Astrocyte (in vitro differentiated cells and primary cell): ENCODE results near the gene MAPRE2. TPM values are rescaled to one million over a fixed set of nuclear protein-coding genes. Genes with fewer than 3 reads are reported as not detected.

Experiments used
- DNase-seq: peaks from one replicate; pipeline ENCODE4 v3.0.0-alpha.2; 2010; ENCODE audit warnings: low read depth
- FAIRE-seq: peaks from 2 replicates; lab custom pipeline; 2011; peaks lifted over from hg19 to GRCh38; lab: Jason Lieb, UNC
- H2AFZ ChIP-seq: 2 replicates; pipeline ENCODE4 v1.6.0; 2012; ENCODE audit warnings: low read depth, low read length, inconsistent platforms
- H3K27ac ChIP-seq: 2 replicates; pipeline ENCODE4 v1.5.1; 2011; ENCODE audit warnings: low read depth, low read length, inconsistent platforms
- H3K27me3 ChIP-seq: 2 replicates; pipeline ENCODE4 v1.6.0; 2011; ENCODE audit warnings: low read length, inconsistent platforms; ENCODE audit not compliant: insufficient read depth
- H3K36me3 ChIP-seq: 2 replicates; pipeline ENCODE4 v1.5.1; 2011; ENCODE audit warnings: low read length, inconsistent platforms; ENCODE audit not compliant: insufficient read depth
- H3K4me1 ChIP-seq: 2 replicates; pipeline ENCODE4 v1.5.1; 2011; ENCODE audit warnings: low read length, inconsistent platforms; ENCODE audit not compliant: insufficient read depth
- H3K4me2 ChIP-seq: 2 replicates; pipeline ENCODE4 v1.6.0; 2012; ENCODE audit warnings: low read length, inconsistent platforms
- H3K4me3 ChIP-seq: 2 replicates; pipeline ENCODE4 v1.5.1; 2011; ENCODE audit warnings: low read depth, mild to moderate bottlenecking, low read length, inconsistent platforms; ENCODE audit not compliant: insufficient read depth
- H3K79me2 ChIP-seq: 2 replicates; pipeline ENCODE4 v1.6.0; 2012; ENCODE audit warnings: mild to moderate bottlenecking, low read length, inconsistent platforms; ENCODE audit not compliant: insufficient read depth
- H3K9ac ChIP-seq: 2 replicates; pipeline ENCODE4 v1.6.0; 2012; ENCODE audit warnings: mild to moderate bottlenecking, low read length, inconsistent platforms
- H3K9me3 ChIP-seq: 2 replicates; pipeline ENCODE4 v1.5.1; 2012; ENCODE audit warnings: low read depth, mild to moderate bottlenecking, low read length, inconsistent platforms; ENCODE audit not compliant: insufficient read depth
- H4K20me1 ChIP-seq: 2 replicates; pipeline ENCODE4 v1.6.0; 2012; ENCODE audit warnings: low read length, inconsistent platforms; ENCODE audit not compliant: insufficient read depth
- H3K27ac Mint-ChIP-seq: one replicate; pipeline ENCODE4 v1.8.0; 2021; ENCODE audit warnings: mild to moderate bottlenecking, mixed read lengths; ENCODE audit not compliant: unreplicated experiment
- H3K27me3 Mint-ChIP-seq: one replicate; pipeline ENCODE4 v1.8.0; 2021; ENCODE audit warnings: low read depth, mixed read lengths; ENCODE audit not compliant: unreplicated experiment
- H3K36me3 Mint-ChIP-seq: one replicate; pipeline ENCODE4 v1.8.0; 2021; ENCODE audit warnings: low read depth, mixed read lengths; ENCODE audit not compliant: unreplicated experiment
- H3K4me1 Mint-ChIP-seq: one replicate; pipeline ENCODE4 v1.8.0; 2021; ENCODE audit warnings: low read depth, mixed read lengths; ENCODE audit not compliant: unreplicated experiment
- H3K4me3 Mint-ChIP-seq: one replicate; pipeline ENCODE4 v1.8.0; 2021; ENCODE audit warnings: mild to moderate bottlenecking, moderate library complexity, mixed read lengths; ENCODE audit not compliant: unreplicated experiment
- H3K9me3 Mint-ChIP-seq: one replicate; pipeline ENCODE4 v1.8.0; 2021; ENCODE audit warnings: mild to moderate bottlenecking, mixed read lengths; ENCODE audit not compliant: unreplicated experiment
- EZH2 ChIP-seq: IDR thresholded peaks from 2 replicates; pipeline ENCODE4 v1.6.1; 2012; ENCODE audit warnings: mild to moderate bottlenecking, low read length, inconsistent platforms; ENCODE audit not compliant: insufficient read depth
- total RNA-seq: library from RNA; stranded (reverse); gene quantifications from 2 replicates; pipeline ENCODE4 v1.2.1, GENCODE V29; 2021
- TF ChIP-seq, protein P1 (sequence below): IDR thresholded peaks from 2 replicates; pipeline ENCODE4 v1.5.1; 2011; ENCODE audit warnings: low read depth, mild to moderate bottlenecking, inconsistent platforms, low read length, moderate library complexity; ENCODE audit not compliant: insufficient read depth

The MAPRE2 gene
- total RNA-seq, 1 donor from 2014 or later: 33.8 TPM

DNA sequence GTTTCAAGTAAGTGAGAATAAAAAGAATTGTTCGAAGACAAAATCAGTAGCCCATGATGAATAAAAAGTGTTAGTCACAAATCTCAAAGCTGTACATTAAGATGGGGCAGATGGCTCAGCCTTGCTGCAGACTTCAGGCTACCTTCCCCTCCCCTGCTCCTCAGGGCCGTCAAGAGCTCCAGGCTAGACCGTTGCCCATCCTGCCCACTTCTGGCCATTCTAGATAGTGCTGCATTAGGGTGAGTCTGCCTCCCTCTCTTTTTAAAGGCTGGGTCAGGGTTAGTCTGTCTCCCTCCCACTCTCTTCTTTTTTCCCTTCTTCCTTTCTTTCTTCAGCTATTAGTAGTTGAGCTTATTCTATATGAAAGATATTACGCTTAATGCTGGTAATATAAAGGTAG is 86.0 kb downstream of the MAPRE2 start:
- Mint-ChIP-seq H3K4me3 (no peak overlapping the region), H3K27ac (no peak overlapping the region), H3K36me3 (peaks cover 32% of the 10 kb centered on the region), H3K27me3 (no peaks in the 10 kb centered on the region), H3K4me1 (no peaks in the 10 kb centered on the region), H3K9me3 (no peaks in the 10 kb centered on the region)
- FAIRE-seq: no peak
- H3K79me2 ChIP-seq: no peaks in the 10 kb centered on the region
- H3K36me3 ChIP-seq: no peaks in the 10 kb centered on the region
- no peaks in the 10 kb centered on the region for H3K27me3 ChIP-seq
- H3K4me1 ChIP-seq: no peaks in the 10 kb centered on the region
- H3K27ac ChIP-seq: no peak overlapping the region
- no peak overlapping the region for H3K9ac ChIP-seq
- H3K4me2 ChIP-seq: no peak overlapping the region
- no peak for DNase-seq
- H3K9me3 ChIP-seq: no peaks in the 10 kb centered on the region
- TF ChIP-seq EZH2: no peak
- TF ChIP-seq, protein P1, sequence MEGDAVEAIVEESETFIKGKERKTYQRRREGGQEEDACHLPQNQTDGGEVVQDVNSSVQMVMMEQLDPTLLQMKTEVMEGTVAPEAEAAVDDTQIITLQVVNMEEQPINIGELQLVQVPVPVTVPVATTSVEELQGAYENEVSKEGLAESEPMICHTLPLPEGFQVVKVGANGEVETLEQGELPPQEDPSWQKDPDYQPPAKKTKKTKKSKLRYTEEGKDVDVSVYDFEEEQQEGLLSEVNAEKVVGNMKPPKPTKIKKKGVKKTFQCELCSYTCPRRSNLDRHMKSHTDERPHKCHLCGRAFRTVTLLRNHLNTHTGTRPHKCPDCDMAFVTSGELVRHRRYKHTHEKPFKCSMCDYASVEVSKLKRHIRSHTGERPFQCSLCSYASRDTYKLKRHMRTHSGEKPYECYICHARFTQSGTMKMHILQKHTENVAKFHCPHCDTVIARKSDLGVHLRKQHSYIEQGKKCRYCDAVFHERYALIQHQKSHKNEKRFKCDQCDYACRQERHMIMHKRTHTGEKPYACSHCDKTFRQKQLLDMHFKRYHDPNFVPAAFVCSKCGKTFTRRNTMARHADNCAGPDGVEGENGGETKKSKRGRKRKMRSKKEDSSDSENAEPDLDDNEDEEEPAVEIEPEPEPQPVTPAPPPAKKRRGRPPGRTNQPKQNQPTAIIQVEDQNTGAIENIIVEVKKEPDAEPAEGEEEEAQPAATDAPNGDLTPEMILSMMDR: no peak
- peaks cover 5% of the 10 kb centered on the region for H4K20me1 ChIP-seq
- H2AFZ ChIP-seq: no peak overlapping the region
- no peak overlapping the region for H3K4me3 ChIP-seq

DNA sequence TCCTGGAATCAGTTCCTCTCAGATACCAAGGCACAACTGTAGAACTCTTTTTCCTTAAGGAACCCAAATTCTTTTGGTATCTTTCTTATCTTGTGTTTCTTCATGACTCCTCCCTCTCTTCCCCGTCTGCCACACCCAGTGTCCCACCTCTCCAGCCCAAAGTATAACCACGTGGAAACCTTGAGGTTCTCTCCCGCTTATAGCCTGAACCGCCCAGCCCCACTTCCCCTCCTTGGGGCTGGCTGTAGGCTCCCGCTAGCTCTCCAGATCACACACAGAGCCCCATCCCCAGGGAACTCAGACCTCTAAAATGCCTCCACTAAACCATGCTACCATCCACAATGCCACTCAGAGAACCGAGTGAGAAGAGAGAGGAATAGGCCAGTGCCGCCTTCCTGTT is 87.5 kb downstream of the MAPRE2 start:
- Histone ChIP-seq H4K20me1 (no peaks in the 10 kb centered on the region), H2AFZ (no peak overlapping the region), H3K9ac (no peak overlapping the region), H3K79me2 (no peaks in the 10 kb centered on the region), H3K4me2 (no peak overlapping the region), H3K27me3 (no peaks in the 10 kb centered on the region), H3K4me3 (no peak overlapping the region), H3K4me1 (no peaks in the 10 kb centered on the region), H3K27ac (no peak overlapping the region), H3K9me3 (no peaks in the 10 kb centered on the region), H3K36me3 (no peaks in the 10 kb centered on the region)
- H3K36me3 Mint-ChIP-seq: peaks cover 29% of the 10 kb centered on the region
- H3K4me3 Mint-ChIP-seq: no peak overlapping the region
- no peaks in the 10 kb centered on the region for H3K9me3 Mint-ChIP-seq
- FAIRE-seq (no peak), DNase-seq (no peak)
- no peak for TF ChIP-seq EZH2
- TF ChIP-seq, protein P1: no peak
- no peak overlapping the region for H3K27ac Mint-ChIP-seq
- H3K4me1 Mint-ChIP-seq: no peaks in the 10 kb centered on the region
- H3K27me3 Mint-ChIP-seq: no peaks in the 10 kb centered on the region

DNA sequence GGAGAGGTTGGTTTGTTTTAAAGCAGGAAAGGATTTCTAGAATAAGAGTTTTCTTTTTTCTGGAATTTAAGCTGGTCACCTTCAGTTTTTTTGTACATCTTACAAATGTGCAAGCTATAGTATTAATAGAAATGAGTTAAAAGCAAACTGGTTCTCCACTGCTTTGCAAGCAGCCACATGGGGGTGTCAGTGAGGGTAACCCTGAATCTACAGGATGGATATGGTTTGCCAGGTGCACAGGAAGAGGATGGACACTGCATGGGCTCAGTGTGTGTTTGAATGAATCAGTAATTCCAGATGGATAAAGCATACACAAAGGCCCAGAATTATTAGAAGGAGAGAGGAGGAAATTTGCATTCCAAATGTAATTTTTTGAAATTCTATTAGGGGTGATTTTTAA is 89.0 kb downstream of the MAPRE2 start:
- Histone ChIP-seq H3K4me2 (no peak overlapping the region), H3K79me2 (no peaks in the 10 kb centered on the region), H3K36me3 (no peaks in the 10 kb centered on the region), H3K27ac (no peak overlapping the region), H4K20me1 (no peaks in the 10 kb centered on the region), H3K27me3 (no peaks in the 10 kb centered on the region), H2AFZ (no peak overlapping the region), H3K4me1 (no peaks in the 10 kb centered on the region), H3K9ac (no peak overlapping the region), H3K9me3 (no peaks in the 10 kb centered on the region), H3K4me3 (no peak overlapping the region)
- Mint-ChIP-seq H3K27me3 (no peaks in the 10 kb centered on the region), H3K9me3 (no peaks in the 10 kb centered on the region), H3K36me3 (peaks cover 25% of the 10 kb centered on the region), H3K27ac (no peak overlapping the region), H3K4me3 (no peak overlapping the region), H3K4me1 (no peaks in the 10 kb centered on the region)
- no peak for TF ChIP-seq EZH2
- TF ChIP-seq, protein P1: no peak
- DNase-seq: no peak
- FAIRE-seq: no peak
